ENCODE data around the gene GSK3A. TPM values are rescaled to one million over a fixed set of nuclear protein-coding genes. Genes with fewer than 3 reads are reported as not detected.

GSK3A gene
- total RNA-seq, 1 experiment from 2014 or later, result 70.1 TPM

GRCh38 chr19:42284591-42285341 is 42.4 kb upstream of the GSK3A start:
- peaks cover 41% of the 10 kb centered on the region for H3K4me1 ChIP-seq (ENCODE audit: insufficient read depth, low read length, poor library complexity, severe bottlenecking)
- CTCF ChIA-PET, result no interaction called here
- intact Hi-C loops (cut with micrococcal nuclease; ENCODE audit: unreplicated experiment), result no loop called here

GRCh38 chr19:42284066-42284501 is 41.7 kb upstream of the GSK3A start:
- Histone ChIP-seq H3K4me1 (ENCODE audit: insufficient read depth, low read length, poor library complexity, severe bottlenecking) (peaks cover 47% of the 10 kb centered on the region), H3K9me3 (ENCODE audit: low read depth, low read length, poor library complexity, severe bottlenecking) (no peaks in the 10 kb centered on the region), H3K27me3 (replicated peaks; ENCODE audit: insufficient read depth, low read depth, low read length, poor library complexity) (no peaks in the 10 kb centered on the region), H3K4me3 (ENCODE audit: low read depth, low read length, poor library complexity, severe bottlenecking) (peak overlapping the region; percentile 45), H3K27ac (ENCODE audit: low read depth, low read length, poor library complexity, severe bottlenecking) (peak overlapping the region; percentile 81), H3K36me3 (ENCODE audit: insufficient read depth, low read length, poor library complexity, severe bottlenecking) (peaks cover 24% of the 10 kb centered on the region)
- CTCF ChIA-PET, result no interaction called here
- BruUV-seq (replicated peaks), result no TSS peak
- POLR2A ChIA-PET (ENCODE audit: low non-redundant PET), result no interaction called here
- intact Hi-C loops (cut with micrococcal nuclease; ENCODE audit: unreplicated experiment), result no loop called here
- DNase-seq (ENCODE audit: low spot score), result peak; percentile 91
- TF ChIP-seq EZH2 (IDR thresholded peaks at IDR 0.05; ENCODE audit: borderline replicate concordance, low read depth, low read length, poor library complexity, severe bottlenecking), result no peak
- TF ChIP-seq CTCF (conservative IDR thresholded peaks at IDR 0.05; ENCODE audit: low read depth, low read length), result no peak

More at GRCh38 chr19:42284591-42285341, 42.4 kb upstream of the GSK3A start:
- Histone ChIP-seq H3K4me3 (ENCODE audit: low read depth, low read length, poor library complexity, severe bottlenecking) (peak overlapping the region; percentile 74), H3K27ac (ENCODE audit: low read depth, low read length, poor library complexity, severe bottlenecking) (peak overlapping the region; percentile 82), H3K9me3 (ENCODE audit: low read depth, low read length, poor library complexity, severe bottlenecking) (no peaks in the 10 kb centered on the region), H3K36me3 (ENCODE audit: insufficient read depth, low read length, poor library complexity, severe bottlenecking) (peaks cover 31% of the 10 kb centered on the region), H3K27me3 (replicated peaks; ENCODE audit: insufficient read depth, low read depth, low read length, poor library complexity) (no peaks in the 10 kb centered on the region)
- no TSS peak for BruUV-seq (replicated peaks)
- POLR2A ChIA-PET (ENCODE audit: low non-redundant PET), result no interaction called here
- TF ChIP-seq EZH2 (IDR thresholded peaks at IDR 0.05; ENCODE audit: borderline replicate concordance, low read depth, low read length, poor library complexity, severe bottlenecking), result no peak
- TF ChIP-seq CTCF (conservative IDR thresholded peaks at IDR 0.05; ENCODE audit: low read depth, low read length), result no peak
- DNase-seq (ENCODE audit: low spot score), result no peak

- peak overlapping the region; percentile 45 for H3K4me3 ChIP-seq (ENCODE audit: low read depth, low read length, poor library complexity, severe bottlenecking)
- BruUV-seq (replicated peaks), result TSS peak; percentile 70
- POLR2A ChIA-PET (ENCODE audit: low non-redundant PET), result no interaction called here
- no peaks in the 10 kb centered on the region for H3K27me3 ChIP-seq (replicated peaks; ENCODE audit: insufficient read depth, low read depth, low read length, poor library complexity)
- H3K4me1 ChIP-seq (ENCODE audit: insufficient read depth, low read length, poor library complexity, severe bottlenecking), result peaks cover 52% of the 10 kb centered on the region
- H3K9me3 ChIP-seq (ENCODE audit: low read depth, low read length, poor library complexity, severe bottlenecking), result no peaks in the 10 kb centered on the region
- peaks cover 18% of the 10 kb centered on the region for H3K36me3 ChIP-seq (ENCODE audit: insufficient read depth, low read length, poor library complexity, severe bottlenecking)
- intact Hi-C loops (cut with micrococcal nuclease; ENCODE audit: unreplicated experiment), result no loop called here
- DNase-seq (ENCODE audit: low spot score), result peak; percentile 97
- TF ChIP-seq EZH2 (IDR thresholded peaks at IDR 0.05; ENCODE audit: borderline replicate concordance, low read depth, low read length, poor library complexity, severe bottlenecking) (no peak), CTCF (conservative IDR thresholded peaks at IDR 0.05; ENCODE audit: low read depth, low read length) (no peak)
- CTCF ChIA-PET, result no interaction called here
- peak overlapping the region; percentile 81 for H3K27ac ChIP-seq (ENCODE audit: low read depth, low read length, poor library complexity, severe bottlenecking)
Measured at GRCh38 chr19:42283188-42284065, 41.0 kb upstream of the GSK3A start.
